B cell (primary cell): ENCODE results near the gene DPYD.

ENCODE experiments used
- CTCF ChIP-seq: fragments of 200-600 bp; IDR thresholded peaks from one replicate; pipeline ENCODE4 v1.8.0; 2022; ENCODE audit warnings: antibody characterized with exemption, mild to moderate bottlenecking
- EZH2 ChIP-seq: IDR thresholded peaks from 2 replicates; pipeline ENCODE4 v1.6.1; 2012; ENCODE audit warnings: borderline replicate concordance, low read depth, mild to moderate bottlenecking, moderate library complexity, low read length; ENCODE audit not compliant: insufficient read depth, poor library complexity, severe bottlenecking

GRCh38 chr1:97780884-97781283 is 139.9 kb downstream of the DPYD start:
- TF ChIP-seq EZH2 (no peak), CTCF (no peak)
